AG04450 (cell line): ENCODE results near the gene MED8. TPM values are rescaled to one million over a fixed set of nuclear protein-coding genes. Genes with fewer than 3 reads are reported as not detected.

Source experiments
- CTCF ChIA-PET: fragments of 300-600, 350-600 bp; formaldehyde crosslinking; extraction: SDS; loops from one replicate; lab custom pipeline; 2022; ENCODE audit warnings: antibody characterized with exemption, inconsistent platforms; lab: Charles Lee
- POLR2A ChIA-PET: fragments of 350-600 bp; formaldehyde crosslinking; extraction: SDS; loops from one replicate; lab custom pipeline; 2021; ENCODE audit warnings: antibody characterized with exemption, inconsistent platforms; lab: Yijun Ruan, JAX
- DNase-seq: peaks from one replicate; pipeline ENCODE4 v3.0.0-alpha.2; 2011; ENCODE audit warnings: low read depth, low spot score
- H3K27ac ChIP-seq: one replicate; pipeline ENCODE4 v1.5.1; 2012; ENCODE audit warnings: low read depth, low read length, control low read depth
- H3K27me3 ChIP-seq: one replicate; pipeline ENCODE4 v1.6.0; 2012; ENCODE audit warnings: low read length; ENCODE audit not compliant: control insufficient read depth, insufficient read depth
- H3K4me3 ChIP-seq: 2 replicates; pipeline ENCODE4 v1.5.1; 2011; ENCODE audit warnings: mild to moderate bottlenecking, low read depth, low read length, control low read depth
- H3K9me3 ChIP-seq: 2 replicates; pipeline ENCODE4 v1.5.1; 2012; ENCODE audit warnings: low read length; ENCODE audit not compliant: control insufficient read depth, insufficient read depth
- polyA plus RNA-seq: library from polyadenylated mRNA; depleted of rRNA; stranded (reverse); fragments of >200 nt; gene quantifications from 2 replicates; pipeline ENCODE4 v1.2.3, GENCODE V29; 2011
- TF ChIP-seq, protein P1 (sequence below): IDR thresholded peaks from 2 replicates; pipeline ENCODE4 v1.5.1; 2011; ENCODE audit warnings: low read depth, low read length, control low read depth, inconsistent platforms

MED8 gene
- polyA plus RNA-seq, 1 experiment, result 59.3 TPM

DNA sequence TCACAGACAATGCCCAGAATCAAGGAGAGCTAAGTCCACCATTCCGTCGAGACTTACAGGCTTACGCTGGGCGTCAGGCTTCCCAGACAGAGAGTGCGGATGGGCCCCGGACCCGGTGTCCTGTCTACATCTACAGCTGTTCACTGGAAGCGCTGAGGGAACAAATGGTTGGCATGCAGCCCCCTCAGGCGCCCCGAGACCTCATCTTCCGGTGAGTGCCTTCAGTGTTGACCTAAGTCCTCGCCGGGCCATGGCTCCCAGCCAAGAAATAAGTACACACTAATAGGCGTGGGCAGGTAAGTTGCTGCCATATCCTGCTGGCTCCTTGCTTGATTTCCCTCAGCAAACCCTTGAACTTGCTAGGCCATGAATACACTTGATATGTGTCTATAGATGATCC is 37.9 kb upstream of the MED8 start:
- ChIA-PET POLR2A (no interaction called here), CTCF (interaction anchor here (2.8 to 3.5 kb wide), 2 partner anchors 13 to 201 kb away, joined by 6 to 13 read pairs; no protein-coding TSS in a partner anchor)
- H3K9me3 ChIP-seq, result no peaks in the 10 kb centered on the region
- no peak overlapping the region for H3K4me3 ChIP-seq
- no peak overlapping the region for H3K27ac ChIP-seq
- TF ChIP-seq, protein P1, sequence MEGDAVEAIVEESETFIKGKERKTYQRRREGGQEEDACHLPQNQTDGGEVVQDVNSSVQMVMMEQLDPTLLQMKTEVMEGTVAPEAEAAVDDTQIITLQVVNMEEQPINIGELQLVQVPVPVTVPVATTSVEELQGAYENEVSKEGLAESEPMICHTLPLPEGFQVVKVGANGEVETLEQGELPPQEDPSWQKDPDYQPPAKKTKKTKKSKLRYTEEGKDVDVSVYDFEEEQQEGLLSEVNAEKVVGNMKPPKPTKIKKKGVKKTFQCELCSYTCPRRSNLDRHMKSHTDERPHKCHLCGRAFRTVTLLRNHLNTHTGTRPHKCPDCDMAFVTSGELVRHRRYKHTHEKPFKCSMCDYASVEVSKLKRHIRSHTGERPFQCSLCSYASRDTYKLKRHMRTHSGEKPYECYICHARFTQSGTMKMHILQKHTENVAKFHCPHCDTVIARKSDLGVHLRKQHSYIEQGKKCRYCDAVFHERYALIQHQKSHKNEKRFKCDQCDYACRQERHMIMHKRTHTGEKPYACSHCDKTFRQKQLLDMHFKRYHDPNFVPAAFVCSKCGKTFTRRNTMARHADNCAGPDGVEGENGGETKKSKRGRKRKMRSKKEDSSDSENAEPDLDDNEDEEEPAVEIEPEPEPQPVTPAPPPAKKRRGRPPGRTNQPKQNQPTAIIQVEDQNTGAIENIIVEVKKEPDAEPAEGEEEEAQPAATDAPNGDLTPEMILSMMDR, result no peak
- H3K27me3 ChIP-seq, result no peaks in the 10 kb centered on the region
- no peak for DNase-seq

DNA sequence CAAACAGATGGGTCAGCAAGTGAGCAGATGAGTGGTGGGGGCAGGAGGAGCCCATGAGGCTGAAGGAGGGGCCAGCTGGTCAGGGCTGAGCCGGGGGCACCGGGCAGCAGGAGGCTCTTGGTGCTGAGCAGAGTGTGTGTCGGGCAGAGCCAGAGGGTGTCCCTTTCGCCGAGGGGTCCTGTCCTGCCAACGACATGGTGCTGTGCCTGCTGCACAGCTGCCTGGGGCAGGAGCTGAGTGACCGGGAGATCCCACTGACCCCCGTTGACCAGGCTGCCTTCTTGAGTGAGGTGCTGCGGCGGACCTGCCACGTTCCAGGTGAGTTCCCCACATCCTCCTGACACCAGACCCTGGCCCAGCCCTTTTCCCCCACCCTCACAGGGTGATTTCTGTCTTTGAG is 36.6 kb upstream of the MED8 start:
- TF ChIP-seq, protein P1, result no peak
- Histone ChIP-seq H3K4me3 (no peak overlapping the region), H3K27ac (no peak overlapping the region), H3K27me3 (no peaks in the 10 kb centered on the region), H3K9me3 (no peaks in the 10 kb centered on the region)
- ChIA-PET POLR2A (no interaction called here), CTCF (interaction anchor here (2.8 to 3.5 kb wide), 2 partner anchors 12 to 199 kb away, joined by 6 to 13 read pairs; no protein-coding TSS in a partner anchor)
- no peak for DNase-seq

DNA sequence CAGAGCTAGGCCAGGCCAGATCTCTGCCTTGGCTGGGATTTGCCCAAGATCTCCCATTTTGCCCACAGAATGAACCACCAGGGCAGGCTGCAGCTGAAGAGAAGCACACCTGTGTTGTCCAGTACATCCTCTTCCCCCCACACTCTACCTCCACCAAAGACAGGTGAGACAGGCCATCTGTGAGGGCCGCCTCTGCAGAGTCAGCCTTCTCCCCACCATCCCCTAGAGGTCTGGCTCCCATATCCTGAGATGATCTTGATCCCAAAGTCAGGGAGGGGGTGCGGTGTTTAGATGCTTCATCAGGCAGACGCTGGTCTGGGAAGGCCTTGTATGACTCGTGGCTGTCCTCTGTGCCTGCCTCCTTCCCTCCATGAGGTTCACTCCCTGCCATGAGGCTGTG is 35.4 kb upstream of the MED8 start:
- H3K27me3 ChIP-seq, result no peaks in the 10 kb centered on the region
- CTCF ChIA-PET, result interaction anchor here (0.7 to 2.8 kb wide), 3 partner anchors 11 to 198 kb away, joined by 3 to 6 read pairs (median 3); no protein-coding TSS in a partner anchor
- no peak overlapping the region for H3K4me3 ChIP-seq
- TF ChIP-seq, protein P1, result no peak
- no peak overlapping the region for H3K27ac ChIP-seq
- DNase-seq, result no peak
- POLR2A ChIA-PET, result no interaction called here
- H3K9me3 ChIP-seq, result no peaks in the 10 kb centered on the region

DNA sequence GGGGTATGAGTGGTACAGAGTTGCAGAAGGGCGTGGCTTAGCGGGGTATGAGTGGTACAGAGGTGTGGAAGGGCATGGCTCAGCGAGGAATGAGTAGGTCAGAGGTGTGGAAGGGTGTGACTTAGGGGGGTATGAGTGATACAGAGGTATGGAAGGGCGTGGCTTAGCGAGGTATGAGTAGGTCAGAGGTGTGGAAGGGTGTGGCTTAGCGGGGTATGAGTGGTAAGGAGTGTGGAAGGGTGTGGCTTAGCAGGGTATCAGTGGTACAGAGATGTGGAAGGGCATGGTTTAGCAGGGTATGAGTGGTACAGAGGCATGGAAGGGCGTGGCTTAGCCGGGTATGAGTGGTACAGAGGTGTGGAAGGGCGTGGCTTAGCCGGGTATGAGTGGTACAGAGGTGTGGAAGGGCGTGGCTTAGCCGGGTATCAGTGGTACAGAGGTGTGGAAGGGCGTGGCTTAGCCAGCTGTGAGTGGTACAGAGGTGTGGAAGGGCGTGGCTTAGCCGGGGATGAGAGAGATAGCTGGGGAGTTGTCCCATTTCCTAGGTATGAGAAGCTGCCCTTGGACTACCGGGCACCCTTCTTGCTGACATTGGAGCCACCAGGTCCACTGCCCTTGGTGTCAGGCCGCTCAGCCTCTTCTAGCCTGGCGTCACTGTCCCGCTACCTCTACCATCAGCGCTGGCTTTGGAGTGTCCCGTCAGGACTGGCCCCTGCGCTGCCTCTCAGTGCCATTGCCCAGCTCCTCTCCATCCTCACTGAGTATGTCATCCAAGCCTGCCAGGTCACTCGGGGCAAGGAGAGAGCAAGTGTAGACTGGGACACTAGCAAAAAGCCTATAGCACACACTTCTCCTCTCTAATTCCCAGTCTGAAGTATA is 34.3 kb upstream of the MED8 start:
- H3K4me3 ChIP-seq, result no peak overlapping the region
- no peaks in the 10 kb centered on the region for H3K27me3 ChIP-seq
- no peak overlapping the region for H3K27ac ChIP-seq
- CTCF ChIA-PET, result interaction anchor here (1.1 to 1.2 kb wide), 2 partner anchors 9 to 197 kb away, joined by 3 read pairs; no protein-coding TSS in a partner anchor
- H3K9me3 ChIP-seq, result no peaks in the 10 kb centered on the region
- no peak for DNase-seq
- POLR2A ChIA-PET, result no interaction called here
- TF ChIP-seq, protein P1, result no peak
